NCI-H2227 (cell line): ENCODE data around the gene FBXO28.
A peak's percentile ranks its signal among the peaks of the same experiment; 100 is the strongest.

Experiments used
- DNase-seq: peaks from one replicate; lab custom pipeline; 2025; ENCODE audit not compliant: unreplicated experiment; lab: John Stamatoyannopoulos, UW

The FBXO28 gene

DNA sequence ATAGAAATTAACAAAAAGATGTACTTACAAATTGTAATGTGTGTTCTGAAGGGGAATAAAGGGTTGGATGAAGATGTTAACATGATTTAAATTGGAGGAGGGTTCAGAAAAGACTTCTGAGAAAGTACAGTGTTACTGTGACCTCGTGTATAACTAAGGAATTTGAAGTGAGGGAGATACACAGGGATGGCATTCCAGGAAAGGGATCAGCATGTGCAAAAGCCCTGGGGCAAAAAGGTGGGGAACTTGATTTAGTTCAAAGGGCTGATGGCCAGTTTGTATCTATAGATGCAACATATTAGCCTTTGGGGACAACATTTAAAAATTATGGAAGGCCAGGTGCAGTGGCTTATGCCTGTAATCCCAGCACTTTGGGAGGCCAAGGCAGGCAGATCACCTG, 35.8 kb downstream of the FBXO28 start:
- no peak for DNase-seq

DNA sequence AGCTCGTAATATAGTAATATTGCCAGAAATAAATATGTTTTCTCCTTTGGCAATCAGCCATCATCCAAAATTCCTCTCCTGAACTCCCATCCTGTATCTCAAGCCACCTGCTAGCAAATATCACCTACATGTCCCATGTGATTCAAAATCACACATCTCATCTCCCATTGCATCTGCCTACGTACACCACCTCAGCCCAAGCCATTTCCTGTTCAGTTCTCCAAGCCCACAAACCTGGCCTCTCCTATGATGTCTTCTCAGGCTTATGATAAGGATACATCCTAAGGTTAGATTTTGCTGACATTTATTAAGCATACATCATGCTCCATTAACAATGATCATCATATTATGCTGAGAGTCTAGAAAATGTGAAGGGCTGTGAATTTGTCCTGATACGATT, 37.2 kb downstream of the FBXO28 start:
- DNase-seq, result no peak

DNA sequence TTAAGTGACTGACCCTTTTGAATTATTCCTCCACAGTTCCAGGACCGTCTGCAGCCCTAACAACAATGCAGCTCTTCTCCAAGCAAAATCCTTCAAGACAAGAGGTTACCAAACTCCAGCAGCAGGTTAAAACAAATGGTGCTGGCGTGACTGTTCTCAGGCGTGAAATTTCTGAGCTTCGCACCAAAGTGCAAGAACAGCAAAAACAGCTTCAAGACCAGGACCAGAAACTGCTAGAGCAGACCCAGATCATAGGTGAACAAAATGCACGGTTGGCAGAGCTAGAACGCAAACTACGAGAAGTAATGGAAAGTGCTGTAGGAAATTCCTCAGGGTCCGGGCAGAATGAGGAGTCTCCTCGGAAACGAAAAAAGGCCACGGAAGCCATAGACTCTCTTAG, 43.4 kb downstream of the FBXO28 start:
- no peak for DNase-seq

DNA sequence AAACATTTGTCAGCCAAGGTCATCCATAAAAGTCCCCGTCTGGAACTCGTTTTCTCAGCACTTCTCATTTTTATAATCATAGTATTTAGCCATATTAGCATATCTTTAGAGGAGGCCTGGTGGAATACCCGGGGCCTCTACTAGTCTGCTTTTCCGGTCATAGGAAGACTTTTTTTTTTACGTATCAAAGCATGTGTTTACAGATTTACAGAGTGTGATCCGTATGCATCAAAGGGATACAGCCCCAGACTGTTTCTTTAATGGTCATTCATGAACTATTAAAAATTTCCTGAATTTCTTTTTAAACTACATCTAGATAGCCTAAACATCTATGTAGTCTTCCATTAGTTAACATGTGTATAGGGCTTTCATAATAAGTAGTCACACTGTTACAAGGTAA, 45.6 kb downstream of the FBXO28 start:
- no peak for DNase-seq

DNA sequence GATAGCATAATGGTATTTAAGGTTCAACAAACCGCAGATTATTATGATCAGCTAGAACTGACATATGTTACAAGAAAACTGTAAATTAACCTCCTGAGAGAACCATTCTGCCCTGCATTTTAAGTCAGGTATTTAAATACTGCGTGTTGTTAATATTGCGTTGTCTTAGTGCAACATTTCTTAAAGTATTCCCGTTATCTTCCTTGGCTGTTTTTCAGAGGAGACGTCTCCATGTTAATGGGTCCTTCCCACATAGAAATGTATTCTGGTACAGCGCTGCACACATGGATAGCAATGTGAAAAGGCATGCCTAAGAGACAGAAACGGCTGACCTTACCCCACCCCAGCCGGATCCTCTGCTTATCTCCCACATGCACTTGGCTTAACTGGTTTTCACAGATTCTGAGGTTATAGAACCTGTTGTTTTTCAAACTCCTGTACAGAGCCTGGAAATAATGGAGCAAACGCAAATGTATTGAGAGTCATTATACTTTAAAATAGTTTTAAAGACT, 46.3 kb downstream of the FBXO28 start:
- no peak for DNase-seq

DNA sequence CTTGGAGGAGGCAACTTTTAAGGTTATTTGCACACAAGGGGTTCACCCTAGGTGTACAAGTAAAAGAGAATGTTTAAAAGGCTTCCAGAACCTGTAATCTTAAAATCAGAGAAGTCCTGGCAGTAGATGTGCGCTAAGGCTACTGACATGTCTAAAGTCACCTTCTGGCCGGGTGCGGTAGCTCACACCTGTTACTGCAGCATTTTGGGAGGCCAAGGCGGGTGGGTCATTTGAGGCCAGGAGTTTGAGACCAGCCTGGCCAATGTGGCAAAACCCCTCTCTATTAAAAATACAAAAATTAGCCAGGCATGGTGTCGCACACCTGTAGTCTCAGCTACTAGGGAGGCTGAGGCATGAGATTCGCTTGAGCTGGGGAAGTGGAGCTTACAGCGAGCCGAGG, 48.9 kb downstream of the FBXO28 start:
- no peak for DNase-seq

DNA sequence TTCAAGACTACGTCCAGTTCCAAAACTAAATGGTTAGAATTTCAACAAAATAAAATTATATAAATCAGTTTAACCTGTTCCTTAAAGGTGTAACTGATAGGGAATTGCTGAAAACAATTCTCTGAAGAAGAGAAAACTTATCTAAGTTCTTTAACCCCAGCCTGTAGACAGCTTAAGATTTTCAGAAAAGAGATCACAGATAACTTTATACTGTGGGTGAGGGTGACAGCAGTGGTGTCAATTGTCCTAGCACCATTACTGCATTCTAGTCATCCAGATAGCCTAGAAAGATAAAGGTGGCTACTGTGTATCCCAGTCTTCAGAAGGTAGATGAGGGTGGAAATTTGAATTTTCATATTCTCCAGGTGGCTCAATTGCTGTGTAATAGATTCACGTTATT, 49.4 kb downstream of the FBXO28 start:
- no peak for DNase-seq

DNA sequence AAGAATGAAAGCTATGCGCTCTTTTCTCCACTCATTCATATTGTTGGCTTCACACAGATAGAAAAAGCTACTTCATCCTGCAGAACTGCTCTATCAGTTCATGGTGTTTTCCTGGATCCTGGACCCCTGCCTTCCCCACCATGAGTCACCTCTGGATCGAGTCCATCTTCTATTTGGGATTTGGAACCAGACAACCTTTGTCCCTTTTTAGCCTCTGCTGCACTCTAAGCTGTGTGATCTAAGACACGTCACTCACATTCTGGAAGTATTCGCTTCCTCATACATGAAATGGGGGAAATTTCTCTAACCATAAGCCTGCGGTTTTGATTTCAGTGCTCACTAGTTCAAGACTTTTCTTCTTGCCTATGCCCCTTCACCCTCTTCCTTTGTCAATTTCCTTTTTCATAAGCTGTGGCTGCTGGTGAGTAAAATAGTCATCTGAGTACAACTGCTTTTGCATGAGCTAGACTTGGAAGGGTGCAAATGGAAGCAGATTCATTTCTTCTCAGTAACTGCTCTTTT, 55.0 kb downstream of the FBXO28 start:
- DNase-seq, result no peak

DNA sequence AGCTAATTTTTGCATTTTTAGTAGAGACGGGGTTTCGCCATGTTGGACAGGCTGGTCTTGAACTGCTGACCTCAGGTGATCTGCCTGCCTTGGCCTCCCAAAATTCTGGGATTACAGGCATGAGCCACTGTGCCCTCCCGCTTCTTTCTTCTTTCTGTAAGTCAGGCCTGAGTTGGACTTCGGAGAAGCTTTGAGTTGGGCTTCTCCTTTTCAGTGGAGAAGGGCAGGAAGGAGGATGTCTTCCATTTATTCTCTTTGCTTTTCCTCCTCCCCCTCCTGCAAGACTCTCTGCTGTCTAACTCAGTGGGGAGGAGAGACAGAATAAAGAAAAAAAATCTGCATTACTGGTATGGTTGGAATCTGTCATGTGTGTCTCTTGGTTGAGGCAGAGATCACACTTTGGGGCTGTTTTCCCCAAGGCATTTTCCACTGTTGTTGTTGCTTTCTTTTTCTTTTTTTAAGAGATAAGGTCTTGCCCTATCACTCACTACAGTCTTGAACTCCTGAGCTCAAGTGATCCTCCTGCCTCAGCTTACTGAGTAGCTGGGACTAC, 55.9 kb downstream of the FBXO28 start:
- no peak for DNase-seq

DNA sequence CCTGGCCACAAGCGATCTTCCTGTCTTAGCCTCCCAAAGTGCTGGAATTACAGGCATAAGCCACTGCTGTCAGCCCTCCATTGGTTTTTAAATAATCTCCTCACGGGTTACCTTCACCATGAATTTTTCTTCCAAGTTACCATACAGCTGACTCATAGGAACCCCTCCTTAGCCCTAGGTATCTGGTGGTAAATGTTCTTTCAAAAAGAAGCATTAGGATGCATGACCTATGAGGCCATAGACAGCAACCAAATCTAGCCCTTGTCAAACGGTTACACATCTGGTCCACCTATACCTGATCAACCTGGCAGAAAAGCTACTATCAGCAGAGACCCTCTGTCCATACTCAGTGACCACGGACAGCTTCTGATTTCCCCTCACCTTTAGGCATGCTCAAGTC, 56.4 kb downstream of the FBXO28 start:
- DNase-seq, result no peak

DNA sequence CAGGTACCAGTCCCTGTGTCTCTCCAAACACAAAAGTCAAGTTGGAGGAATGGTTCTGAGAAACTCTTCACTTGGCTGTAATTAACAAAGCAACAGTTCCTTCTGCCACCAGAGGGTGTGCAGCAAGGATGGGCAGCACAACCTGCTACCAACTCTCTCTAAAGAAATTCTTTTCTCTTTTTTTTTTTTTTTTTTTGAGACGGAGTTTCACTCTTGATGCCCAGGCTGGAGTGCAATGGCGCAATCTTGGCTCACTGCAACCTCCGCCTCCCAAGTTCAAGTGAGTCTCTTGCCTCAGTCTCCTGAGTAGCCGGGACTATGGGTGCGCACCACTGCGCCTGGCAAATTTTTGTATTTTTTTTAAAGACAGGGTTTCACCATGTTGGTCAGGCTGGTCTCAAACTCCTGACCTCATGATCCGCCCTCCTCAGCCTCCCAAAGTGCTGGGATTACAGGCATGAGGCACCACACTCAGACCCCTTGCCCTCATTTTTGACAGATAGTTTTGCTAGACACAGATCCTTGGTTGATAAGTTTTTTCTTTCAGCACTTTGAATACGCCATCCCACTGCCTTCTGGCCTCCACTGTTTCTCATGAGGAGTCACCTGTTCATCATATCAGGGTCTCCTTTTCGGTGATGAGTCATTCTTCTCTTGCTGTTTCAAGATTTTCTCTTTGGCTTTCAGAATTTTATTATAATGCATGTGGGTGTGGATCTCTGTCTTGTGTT, 57.0 kb downstream of the FBXO28 start:
- no peak for DNase-seq

DNA sequence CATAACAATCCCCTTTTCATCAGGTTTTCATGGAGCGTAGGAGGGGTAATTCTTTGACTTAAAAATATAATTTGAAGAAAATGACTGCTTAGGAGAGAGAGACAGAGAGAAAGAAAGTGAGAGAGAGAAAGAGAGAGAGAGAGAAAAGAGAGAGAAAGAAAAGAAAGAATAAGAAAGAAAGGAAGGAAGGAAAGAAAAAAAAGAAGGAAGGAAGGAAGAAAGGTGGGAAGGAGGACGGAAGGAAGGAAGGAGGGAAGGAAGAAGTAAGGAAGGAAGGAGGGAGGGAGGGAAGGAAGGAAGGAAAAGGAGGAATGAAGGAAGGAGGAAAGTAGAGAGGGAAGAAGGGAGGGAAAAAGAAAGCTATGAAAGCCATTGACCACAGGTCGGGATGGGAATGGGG, 58.3 kb downstream of the FBXO28 start:
- no peak for DNase-seq

DNA sequence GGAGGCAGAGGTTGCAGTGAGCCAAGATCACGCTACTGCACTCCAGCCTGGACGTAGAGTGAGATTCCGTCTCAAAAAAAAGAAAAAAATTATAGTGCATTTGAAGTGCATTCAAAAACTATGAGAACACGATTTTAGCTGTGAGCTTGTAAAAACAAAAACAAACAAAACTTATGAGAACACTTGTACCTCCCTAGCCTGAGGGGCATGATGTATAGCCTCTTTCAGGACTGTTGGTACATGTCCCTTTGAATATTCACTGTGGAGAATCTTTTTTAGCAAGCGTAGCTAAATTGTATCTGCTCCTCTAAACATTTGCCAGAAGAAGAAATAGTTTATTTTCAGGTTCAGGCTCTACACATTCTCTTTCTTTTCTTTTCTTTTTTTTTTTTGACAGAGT, 59.6 kb downstream of the FBXO28 start:
- no peak for DNase-seq

DNA sequence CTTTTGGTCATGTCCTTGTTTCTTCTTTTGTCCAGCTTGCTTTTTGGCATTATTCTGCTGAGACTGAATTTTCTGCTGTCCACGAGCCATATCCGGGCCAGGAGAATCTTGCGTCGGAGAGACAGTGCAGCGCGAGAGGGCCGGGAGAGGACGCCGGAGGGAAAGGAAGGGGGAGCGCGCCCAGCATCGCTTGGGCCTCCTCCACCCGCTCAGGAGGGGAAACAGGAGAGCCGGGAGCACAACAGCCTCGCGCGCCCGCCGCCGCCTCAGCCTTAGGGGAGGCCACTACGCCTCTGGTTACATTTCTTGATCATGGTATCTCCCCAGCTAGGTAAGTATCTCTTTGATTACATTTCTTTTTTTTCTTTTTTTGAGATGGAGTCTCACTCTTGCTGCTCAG, 61.7 kb downstream of the FBXO28 start:
- DNase-seq, result peak; percentile 66

DNA sequence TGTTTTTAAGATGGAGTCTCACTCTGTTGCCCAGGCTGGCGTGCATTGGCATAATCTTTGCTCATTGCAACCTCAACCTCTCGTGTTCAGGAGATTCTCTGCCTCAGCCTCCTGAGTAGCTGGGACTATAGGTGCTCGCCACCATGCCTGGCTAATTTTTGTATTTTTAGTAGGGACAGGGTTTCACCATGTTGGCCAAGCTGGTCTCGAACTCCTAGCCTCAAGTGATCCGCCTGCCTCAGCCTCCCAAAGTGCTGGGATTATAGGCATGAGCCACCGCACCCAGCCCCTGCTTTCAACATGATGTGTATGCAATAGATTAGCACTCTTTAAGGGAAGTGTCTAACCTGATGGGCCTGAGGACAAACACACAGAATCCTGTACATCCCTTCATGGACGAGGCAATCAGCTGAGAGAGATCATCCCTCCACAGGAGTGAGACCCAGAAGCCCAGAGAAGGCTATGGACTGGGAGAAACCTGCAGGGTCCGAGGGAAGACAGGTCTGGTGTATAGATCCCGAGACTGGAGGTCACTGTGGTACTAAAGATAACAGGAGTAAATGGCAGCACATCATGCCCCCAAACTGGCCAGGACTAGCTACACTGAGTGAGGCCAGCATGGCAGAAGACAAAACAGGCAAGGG, 63.6 kb downstream of the FBXO28 start:
- no peak for DNase-seq

DNA sequence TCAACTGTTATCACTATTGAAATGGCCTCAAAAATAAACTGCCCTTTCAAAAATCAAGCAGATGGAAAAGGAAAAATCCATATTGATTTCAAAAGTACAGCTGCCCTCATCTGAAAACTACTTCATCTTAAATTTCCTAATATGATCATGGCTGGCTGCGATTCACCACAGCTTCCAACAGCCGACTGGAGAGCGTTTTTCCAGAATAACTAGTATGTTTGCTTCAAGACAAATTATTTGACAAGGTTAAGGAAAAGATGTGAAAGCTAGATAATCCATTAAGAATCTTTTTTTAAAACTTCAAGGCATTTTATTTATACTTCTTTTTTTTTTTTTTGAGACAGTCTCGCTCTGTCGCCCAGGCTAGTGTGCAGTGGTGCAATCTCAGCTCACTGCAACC, 65.0 kb downstream of the FBXO28 start:
- DNase-seq, result no peak

DNA sequence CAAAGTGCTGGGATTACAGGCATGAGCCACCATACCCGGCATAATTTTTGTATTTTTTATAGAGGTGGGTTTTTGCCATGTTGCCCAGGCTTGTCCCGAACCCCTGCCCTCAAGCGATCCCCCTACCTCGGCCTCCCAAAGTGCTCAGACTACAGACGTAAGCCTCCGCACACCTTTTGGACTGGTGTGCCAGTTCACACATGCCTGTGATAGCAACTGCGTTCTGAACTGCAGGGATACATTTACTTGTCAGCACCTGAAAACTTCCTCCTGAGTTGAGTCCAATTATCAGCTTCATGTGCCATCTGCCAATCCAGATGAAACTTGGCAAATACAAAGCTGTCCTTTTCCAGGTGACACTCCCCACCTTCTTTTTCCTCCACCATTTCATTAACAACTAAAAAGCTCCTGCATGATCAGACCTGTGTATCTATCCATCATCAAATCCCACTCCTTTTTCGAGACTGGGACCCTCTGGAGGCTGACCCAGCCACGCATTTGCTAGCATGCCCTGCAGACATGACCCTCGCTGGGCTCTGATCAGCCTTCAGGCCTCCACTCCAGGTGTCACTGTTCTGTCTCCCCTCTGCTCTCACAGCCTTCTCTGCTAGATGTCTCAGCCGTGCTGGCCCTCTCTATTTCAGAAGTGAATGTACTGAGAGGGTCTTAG, 67.0 kb downstream of the FBXO28 start:
- no peak for DNase-seq

DNA sequence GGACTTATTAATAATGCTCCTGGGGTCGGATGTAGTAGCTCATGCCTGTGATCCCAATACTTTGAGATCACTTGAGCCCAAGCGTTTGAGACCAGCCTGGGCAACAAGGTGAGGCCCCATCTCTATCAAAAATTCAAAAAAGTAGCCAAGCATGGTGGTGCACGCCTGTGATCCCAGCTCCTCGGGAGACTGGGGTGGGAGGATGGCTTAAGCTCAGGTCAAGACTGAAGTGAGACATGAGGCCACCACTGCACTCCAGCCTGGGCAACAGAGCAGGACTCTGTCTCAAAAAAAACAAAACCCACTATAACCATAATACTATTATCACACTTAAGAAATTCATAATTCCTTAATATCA, 67.5 kb downstream of the FBXO28 start:
- DNase-seq, result no peak

DNA sequence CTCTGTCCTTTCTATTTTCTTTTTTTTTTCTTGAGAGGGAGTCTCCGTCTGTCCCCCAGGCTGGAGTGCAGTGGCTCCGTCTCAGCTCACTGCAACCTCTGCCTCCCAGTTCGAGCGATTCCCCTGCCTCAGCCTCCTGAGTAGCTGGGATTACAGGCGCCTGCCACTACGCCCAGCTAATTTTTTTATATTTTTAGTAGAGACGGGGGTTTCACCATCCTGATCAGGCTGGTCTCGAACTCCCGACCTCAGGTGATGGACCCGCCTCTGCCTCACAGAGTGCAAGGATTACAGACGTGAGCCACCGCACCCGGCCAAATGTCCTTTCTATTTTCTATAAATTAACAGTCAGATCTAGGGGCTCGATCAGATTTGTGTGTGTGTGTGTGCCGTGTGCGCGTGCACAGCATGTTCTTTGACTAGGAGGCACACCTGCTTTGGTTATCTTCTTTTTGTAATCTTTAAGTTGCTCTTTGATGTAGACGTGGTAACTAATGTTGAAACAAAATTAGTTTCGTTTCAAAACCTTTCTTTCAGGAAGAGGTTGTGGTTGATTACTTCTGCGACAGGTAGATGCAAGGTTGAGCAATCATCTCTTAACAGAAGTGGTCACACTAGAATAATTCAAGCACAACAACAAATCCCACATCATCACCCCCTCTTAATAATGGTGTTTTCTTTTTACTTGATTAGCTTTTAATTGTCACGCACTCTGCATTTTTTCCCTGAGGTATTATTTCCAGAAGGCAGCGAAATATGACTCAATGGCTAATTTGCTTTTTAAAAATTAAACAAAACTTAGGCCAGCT, 68.3 kb downstream of the FBXO28 start:
- peak; percentile 37 for DNase-seq

DNA sequence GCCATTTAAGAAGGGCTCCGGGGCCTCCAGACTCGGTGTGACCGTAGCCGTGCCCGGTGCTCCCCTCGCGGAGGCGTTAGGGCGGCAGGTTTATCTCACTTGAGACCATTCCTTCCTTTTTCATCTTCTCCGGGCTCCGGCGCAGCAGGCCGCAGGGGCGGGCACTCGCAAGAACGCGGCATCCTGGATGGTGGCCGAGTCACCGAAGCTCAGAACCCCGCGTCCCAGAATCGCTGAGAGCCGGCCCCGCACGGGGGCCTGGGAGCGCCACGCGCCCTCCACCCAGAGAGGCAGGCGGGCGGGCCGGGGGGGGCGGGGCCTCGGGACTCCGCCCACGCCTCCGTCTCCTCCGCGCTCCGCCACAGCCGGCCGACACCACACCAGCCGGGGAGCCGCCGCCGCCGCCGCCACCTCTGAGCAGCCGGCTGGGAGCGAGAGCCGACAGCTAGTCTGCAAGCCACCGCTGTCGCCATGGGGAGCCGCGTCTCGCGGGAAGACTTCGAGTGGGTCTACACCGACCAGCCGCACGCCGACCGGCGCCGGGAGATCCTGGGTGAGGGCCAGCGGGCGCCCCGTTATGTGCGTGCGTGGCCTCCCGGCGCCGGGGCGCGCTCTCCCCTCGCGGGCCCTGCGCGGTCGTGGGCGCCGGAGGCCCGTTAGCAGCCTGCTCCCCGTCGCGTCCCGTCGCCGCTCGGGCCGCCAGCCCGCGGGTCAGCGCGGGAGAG, 69.1 kb downstream of the FBXO28 start, which contains the start of gene DEGS1:
DEGS1 (plus strand) TSS at position 375 of the 725 bp plus-strand sequence; CDS start at position 472, 97 bp downstream.
- peak; percentile 95 for DNase-seq
